IMR-90 (cell line): ENCODE results near the gene SMOC1. TPM values are rescaled to one million over a fixed set of nuclear protein-coding genes. Genes with fewer than 3 reads are reported as not detected.
A peak's percentile ranks its signal among the peaks of the same experiment; 100 is the strongest.

Experiments used
- ATAC-seq: fragments of 200-7000 bp; cut with Tn5 transposase; 2 replicates; pipeline ENCODE4 v1.9.1; 2020; ENCODE audit warnings: low read depth, mild to moderate bottlenecking, moderate library complexity
- BruUV-seq: library from RNA; stranded (reverse); fragments of 400-500 nt; replicated peaks from 2 replicates; lab custom pipeline; 2021; lab: Mats Ljungman, UMichigan
- CTCF ChIA-PET: fragments of 300-600 bp; formaldehyde crosslinking; extraction: SDS; loops from one replicate; lab custom pipeline; 2021; ENCODE audit warnings: antibody characterized with exemption; lab: Yijun Ruan, JAX
- POLR2A ChIA-PET: fragments of 300-600 bp; sonication (Branson Sonifier 250); formaldehyde crosslinking; loops from one replicate; lab custom pipeline; 2022; ENCODE audit warnings: antibody characterized with exemption; ENCODE audit not compliant: unreplicated experiment; lab: Charles Lee
- DNase-seq: peaks from one replicate; pipeline ENCODE4 v3.0.0; 2013
- H2AFZ ChIP-seq: replicated peaks from 2 replicates; pipeline ENCODE3; 2013; ENCODE audit warnings: low read length, mild to moderate bottlenecking; ENCODE audit not compliant: poor library complexity
- H2AK5ac ChIP-seq: 2 replicates; pipeline ENCODE4 v1.6.1; 2013; ENCODE audit warnings: low read depth, low read length, inconsistent platforms
- H2AK9ac ChIP-seq: replicated peaks from 2 replicates; pipeline ENCODE3; 2013; ENCODE audit warnings: mild to moderate bottlenecking, low read depth, low read length, moderate library complexity; ENCODE audit not compliant: poor library complexity
- H2BK120ac ChIP-seq: 2 replicates; pipeline ENCODE4 v1.6.1; 2013; ENCODE audit warnings: low read depth, low read length, inconsistent platforms
- H2BK15ac ChIP-seq: 3 replicates; pipeline ENCODE4 v1.6.1; 2013; ENCODE audit warnings: low read depth, low read length, inconsistent platforms
- H2BK20ac ChIP-seq: 2 replicates; pipeline ENCODE4 v1.6.1; 2013; ENCODE audit warnings: low read depth, mild to moderate bottlenecking, inconsistent platforms, low read length, moderate library complexity
- H2BK5ac ChIP-seq: 2 replicates; pipeline ENCODE4 v1.6.1; 2013; ENCODE audit warnings: mild to moderate bottlenecking, low read depth, low read length, inconsistent platforms; ENCODE audit not compliant: poor library complexity, severe bottlenecking
- H3K14ac ChIP-seq: replicated peaks from 2 replicates; pipeline ENCODE4 v1.6.1; 2013; ENCODE audit warnings: low read depth, low read length, inconsistent platforms
- H3K18ac ChIP-seq: 2 replicates; pipeline ENCODE4 v1.6.1; 2013; ENCODE audit warnings: low read depth, low read length, control low read depth
- H3K23ac ChIP-seq: 2 replicates; pipeline ENCODE4 v1.6.1; 2013; ENCODE audit warnings: low read depth, low read length, inconsistent platforms
- H3K27ac ChIP-seq: 2 replicates; pipeline ENCODE4 v1.5.1; 2013; ENCODE audit warnings: mild to moderate bottlenecking, control low read depth, low read length; ENCODE audit not compliant: insufficient read depth
- H3K27me3 ChIP-seq: 2 replicates; pipeline ENCODE4 v1.6.1; 2013; ENCODE audit warnings: low read length; ENCODE audit not compliant: control insufficient read depth, insufficient read depth
- H3K36me3 ChIP-seq: 2 replicates; pipeline ENCODE4 v1.6.1; 2013; ENCODE audit warnings: low read length, mixed read lengths; ENCODE audit not compliant: control insufficient read depth, insufficient read depth
- H3K4ac ChIP-seq: 2 replicates; pipeline ENCODE4 v1.6.1; 2013; ENCODE audit warnings: low read depth, low read length, inconsistent platforms
- H3K4me1 ChIP-seq: 2 replicates; pipeline ENCODE4 v1.6.1; 2013; ENCODE audit warnings: low read length, mixed read lengths; ENCODE audit not compliant: control insufficient read depth, insufficient read depth
- H3K4me2 ChIP-seq: 2 replicates; pipeline ENCODE4 v1.6.1; 2013; ENCODE audit warnings: low read depth, mild to moderate bottlenecking, control low read depth, low read length, moderate library complexity
- H3K4me3 ChIP-seq: 2 replicates; pipeline ENCODE4 v1.5.1; 2013; ENCODE audit warnings: low read depth, mild to moderate bottlenecking, control low read depth, low read length, moderate library complexity; ENCODE audit not compliant: insufficient read depth
- H3K56ac ChIP-seq: 2 replicates; pipeline ENCODE4 v1.6.1; 2013; ENCODE audit warnings: low read length, inconsistent platforms; ENCODE audit not compliant: insufficient read depth; ENCODE audit errors: extremely low read depth
- H3K79me1 ChIP-seq, 2 experiments: 2 replicates each; pipeline ENCODE4 v1.6.1; 2013; ENCODE audit warnings: low read length in 2 of 2, inconsistent platforms in 1 of 2, low read depth in 1 of 2
- H3K9ac ChIP-seq: 2 replicates; pipeline ENCODE4 v1.6.1; 2013; ENCODE audit warnings: low read depth, low read length, control low read depth
- H3K9me1 ChIP-seq: 2 replicates; pipeline ENCODE4 v1.6.1; 2013; ENCODE audit warnings: low read length, inconsistent platforms; ENCODE audit not compliant: insufficient read depth
- H3K9me3 ChIP-seq: 2 replicates; pipeline ENCODE4 v1.6.1; 2013; ENCODE audit warnings: low read length; ENCODE audit not compliant: control insufficient read depth, insufficient read depth
- H4K20me1 ChIP-seq: 2 replicates; pipeline ENCODE4 v1.6.1; 2013; ENCODE audit warnings: low read length, inconsistent platforms; ENCODE audit not compliant: insufficient read depth
- H4K5ac ChIP-seq: 2 replicates; pipeline ENCODE4 v1.6.1; 2013; ENCODE audit warnings: mild to moderate bottlenecking, low read depth, low read length, control low read depth
- H4K8ac ChIP-seq, 2 experiments: 2 replicates each; pipeline ENCODE4 v1.6.1; 2013; ENCODE audit warnings: low read depth in 2 of 2, low read length in 2 of 2, control low read depth in 1 of 2, inconsistent platforms in 1 of 2
- H4K91ac ChIP-seq: 2 replicates; pipeline ENCODE4 v1.6.1; 2013; ENCODE audit warnings: low read depth, low read length, inconsistent platforms; ENCODE audit not compliant: insufficient read depth
- BHLHE40 ChIP-seq: fragments of 150-350 bp; IDR thresholded peaks from 2 replicates; pipeline ENCODE4 v1.6.1; 2016; ENCODE audit warnings: mild to moderate bottlenecking, low read depth, low read length
- MAFK ChIP-seq: IDR thresholded peaks from 2 replicates; pipeline ENCODE4 v1.6.1; 2012; ENCODE audit warnings: low read depth, low read length, improper control_type of control experiment
- MAZ ChIP-seq: IDR thresholded peaks from 2 replicates; pipeline ENCODE4 v1.6.1; 2012; ENCODE audit warnings: low read depth, mild to moderate bottlenecking, low read length, improper control_type of control experiment, moderate library complexity, borderline replicate concordance
- NFE2L2 ChIP-seq: fragments of 150-350 bp; IDR thresholded peaks from 2 replicates; pipeline ENCODE4 v1.6.1; 2016; ENCODE audit warnings: low read depth, mild to moderate bottlenecking, low read length
- RFX5 ChIP-seq: IDR thresholded peaks from 2 replicates; pipeline ENCODE4 v1.8.0; 2012; ENCODE audit warnings: low read depth, mild to moderate bottlenecking, low read length, moderate library complexity
- WGBS, 2 experiments: methylation state at CpG; one replicate each; pipeline versions ENCODE4 v1.1.5 to v1.1.7; 2013; ENCODE audit warnings: missing lambda C conversion rate in 2 of 2; ENCODE audit not compliant: insufficient read length in 1 of 2; ENCODE audit errors: extremely low coverage in 2 of 2; 5-methylcytosine and 5-hydroxymethylcytosine counted together
- dilution Hi-C: fragments of 300-500 bp; cut with HindIII; formaldehyde crosslinking; loops from one replicate; pipeline ENCODE4 v1.14.3; 2018; ENCODE audit warnings: low sequenced_read_pairs; ENCODE audit not compliant: unreplicated experiment
- in situ Hi-C: fragments of 300-500 bp; cut with MboI; formaldehyde crosslinking; loops from 3 replicates; pipeline ENCODE4 v1.14.3; 2019; ENCODE audit warnings: low sequenced_read_pairs, inconsistent platforms, mixed read lengths
- intact Hi-C: fragments of 100-400 bp; cut with micrococcal nuclease; formaldehyde crosslinking; loops from 2 replicates; pipeline ENCODE4 v1.10.0; 2022
- polyA plus RNA-seq, 3 experiments: library from polyadenylated mRNA; depleted of rRNA; stranded (reverse); fragments of >200 nt; gene quantifications; 2 replicates each; pipeline ENCODE4 v1.2.3, GENCODE V29; 2012; ENCODE audit warnings: low replicate concordance in 1 of 3
- total RNA-seq: library from RNA; depleted of rRNA; stranded (reverse); fragments of >200 nt; gene quantifications from 2 replicates; pipeline ENCODE4 v1.2.3, GENCODE V29; 2012

Gene SMOC1
- total and polyA plus RNA-seq, 2 of the 4 experiments (the other 2 are of a cell fraction): 0.90 to 4.1 TPM

- peak overlapping the region; percentile 9 for H2AFZ ChIP-seq
- H2BK20ac ChIP-seq: no peak overlapping the region
- TF ChIP-seq MAZ: no peak
- TF ChIP-seq RFX5: no peak
- TF ChIP-seq MAFK: no peak
- TF ChIP-seq NFE2L2: no peak
- TF ChIP-seq BHLHE40: no peak
- DNase-seq: no peak
- BruUV-seq: no TSS peak
- H3K4me2 ChIP-seq: no peak overlapping the region
- no peak overlapping the region for H2BK120ac ChIP-seq
- H3K18ac ChIP-seq: no peak overlapping the region
- peaks cover 4% of the 10 kb centered on the region; the same call in 1 of the 2 replicates for H3K36me3 ChIP-seq
- H2AK9ac ChIP-seq: peak overlapping the region; percentile 38
- no peak overlapping the region for H2BK5ac ChIP-seq
- peak overlapping the region; percentile 10; the same call in 1 of the 3 replicates for H2BK15ac ChIP-seq
- dilution Hi-C loops (no loop called here), in situ Hi-C loops (no loop called here), intact Hi-C loops (no loop called here)
- ChIA-PET CTCF (interaction anchor here (1.5 kb wide), 1 partner anchor 11 kb away, joined by 6 read pairs; no protein-coding TSS in a partner anchor), POLR2A (no interaction called here)
- no peak overlapping the region for H3K56ac ChIP-seq
- no peaks in the 10 kb centered on the region for H3K27me3 ChIP-seq
- H3K9ac ChIP-seq: no peak overlapping the region
- H3K9me1 ChIP-seq: peaks cover 6% of the 10 kb centered on the region; the same call in 1 of the 2 replicates
- peaks cover 13% of the 10 kb centered on the region for H3K4me1 ChIP-seq
- 52% methylated on average over 9 of the region's 11 CpGs; no CpG with 5 or more reads in 1 of the 2 experiments for WGBS, 2 experiments
- H3K9me3 ChIP-seq: no peaks in the 10 kb centered on the region
- no peak overlapping the region for H3K27ac ChIP-seq
- no peaks in the 10 kb centered on the region for H4K20me1 ChIP-seq
- peaks cover 0 to 4% of the 10 kb centered on the region in 2 experiments; a peak in 1 of 4 replicates for H3K79me1 ChIP-seq
- no peak overlapping the region for H3K4me3 ChIP-seq
- H2AK5ac ChIP-seq: no peak overlapping the region; the same call in 1 of the 2 replicates
- 0 out of 2 replicates have a peak overlapping the region, but pooled peaks have one; percentile 6 for H3K23ac ChIP-seq
- peak overlapping the region; percentile 22; the same call in 1 of the 2 replicates for H3K4ac ChIP-seq
- no peak overlapping the region for H4K5ac ChIP-seq
- H4K8ac ChIP-seq: no peak overlapping the region; a peak in 1 of 4 replicates
- no peak overlapping the region; the same call in 1 of the 2 replicates for H4K91ac ChIP-seq
- no peak for ATAC-seq
- no peak overlapping the region for H3K14ac ChIP-seq
These were observed 51.7 kb downstream of the SMOC1 start for GRCh38 chr14:69930780-69931379.
